ENCODE results near the gene GFER. TPM values are rescaled to one million over a fixed set of nuclear protein-coding genes. Genes with fewer than 3 reads are reported as not detected.

GFER gene
- total RNA-seq, 4 donors from 2014 or later: 13.4 to 20.2 (median 18.1) TPM

DNA sequence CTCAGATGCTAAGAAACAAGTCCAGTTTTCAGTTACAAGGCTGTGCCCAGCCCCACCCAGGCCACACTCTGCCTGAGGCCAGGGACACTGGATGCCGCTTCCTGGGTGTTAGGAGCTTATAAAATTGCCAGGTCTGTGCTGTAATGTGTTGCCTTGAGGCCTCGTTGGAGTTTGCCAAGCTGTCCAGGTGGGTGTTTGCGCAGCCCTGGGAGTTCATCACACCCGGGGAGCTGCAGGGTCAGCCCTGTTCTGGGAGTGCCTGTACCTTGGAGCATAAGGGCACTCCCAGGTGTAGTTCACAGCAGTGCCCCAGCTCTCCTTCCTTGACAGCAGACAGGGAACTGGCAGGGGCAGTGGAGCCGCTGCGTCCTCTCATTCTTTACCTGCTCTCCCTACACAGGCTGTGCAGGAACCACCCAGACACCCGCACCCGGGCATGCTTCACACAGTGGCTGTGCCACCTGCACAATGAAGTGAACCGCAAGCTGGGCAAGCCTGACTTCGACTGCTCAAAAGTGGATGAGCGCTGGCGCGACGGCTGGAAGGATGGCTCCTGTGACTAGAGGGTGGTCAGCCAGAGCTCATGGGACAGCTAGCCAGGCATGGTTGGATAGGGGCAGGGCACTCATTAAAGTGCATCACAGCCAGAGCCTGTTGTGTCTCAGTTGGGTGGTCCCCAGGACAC lies 1.6 kb downstream of the GFER start:
- no peak for TF ChIP-seq POLR2A (IDR thresholded peaks at IDR 0.05)
- TF ChIP-seq, protein P1, sequence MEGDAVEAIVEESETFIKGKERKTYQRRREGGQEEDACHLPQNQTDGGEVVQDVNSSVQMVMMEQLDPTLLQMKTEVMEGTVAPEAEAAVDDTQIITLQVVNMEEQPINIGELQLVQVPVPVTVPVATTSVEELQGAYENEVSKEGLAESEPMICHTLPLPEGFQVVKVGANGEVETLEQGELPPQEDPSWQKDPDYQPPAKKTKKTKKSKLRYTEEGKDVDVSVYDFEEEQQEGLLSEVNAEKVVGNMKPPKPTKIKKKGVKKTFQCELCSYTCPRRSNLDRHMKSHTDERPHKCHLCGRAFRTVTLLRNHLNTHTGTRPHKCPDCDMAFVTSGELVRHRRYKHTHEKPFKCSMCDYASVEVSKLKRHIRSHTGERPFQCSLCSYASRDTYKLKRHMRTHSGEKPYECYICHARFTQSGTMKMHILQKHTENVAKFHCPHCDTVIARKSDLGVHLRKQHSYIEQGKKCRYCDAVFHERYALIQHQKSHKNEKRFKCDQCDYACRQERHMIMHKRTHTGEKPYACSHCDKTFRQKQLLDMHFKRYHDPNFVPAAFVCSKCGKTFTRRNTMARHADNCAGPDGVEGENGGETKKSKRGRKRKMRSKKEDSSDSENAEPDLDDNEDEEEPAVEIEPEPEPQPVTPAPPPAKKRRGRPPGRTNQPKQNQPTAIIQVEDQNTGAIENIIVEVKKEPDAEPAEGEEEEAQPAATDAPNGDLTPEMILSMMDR (IDR thresholded peaks at IDR 0.05): no peak
- TF ChIP-seq EP300 (IDR thresholded peaks at IDR 0.05): no peak
- peak overlapping the region in 1 of 4 donors; percentile 85 for H3K27ac ChIP-seq
- peaks cover 0 to 41% (median 20%) of the 10 kb centered on the region in 4 donors for H3K4me1 ChIP-seq
- no peaks in the 10 kb centered on the region for H3K9me3 ChIP-seq
- peaks cover 0 to 42% of the 10 kb centered on the region in 2 donors for H3K27me3 ChIP-seq
- peaks cover 0 to 26% (median 0%) of the 10 kb centered on the region in 3 donors for H3K36me3 ChIP-seq
- WGBS, 2 donors: 93 to 95% methylated on average over 12 of the region's 14 CpGs
- no peak for DNase-seq (ENCODE audit: low spot score in 2 of 2)
- H3K4me3 ChIP-seq: peak overlapping the region in 1 of 4 donors; percentile 94

DNA sequence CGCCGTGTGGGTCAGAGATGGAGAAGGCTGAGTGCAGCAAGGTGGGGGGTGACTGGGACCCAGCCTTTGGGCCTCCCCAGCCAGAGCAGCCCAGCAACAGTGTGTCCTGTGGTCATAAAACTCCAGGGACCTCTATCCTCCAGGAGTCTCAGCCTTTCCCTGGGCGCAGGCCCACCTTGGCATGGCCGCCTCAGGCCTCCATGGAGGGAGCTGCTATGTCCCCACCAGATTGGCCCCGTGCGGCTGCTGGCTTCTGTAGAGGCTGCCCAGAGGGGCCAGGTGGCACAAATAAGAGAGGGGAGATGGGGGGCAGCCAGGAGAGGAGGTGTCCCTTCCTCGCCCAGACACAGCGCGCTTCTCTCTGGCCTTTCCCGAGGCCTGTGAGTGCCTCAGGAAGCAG lies 3.2 kb downstream of the GFER start:
- no peaks in the 10 kb centered on the region for H3K9me3 ChIP-seq
- H3K36me3 ChIP-seq: peaks cover 0 to 26% (median 0%) of the 10 kb centered on the region in 3 donors
- peaks cover 0 to 42% of the 10 kb centered on the region in 2 donors for H3K27me3 ChIP-seq
- 84 to 86% methylated on average over 9 to 10 of the region's 10 CpGs for WGBS, 2 donors
- H3K27ac ChIP-seq: no peak overlapping the region
- no peak for TF ChIP-seq EP300 (IDR thresholded peaks at IDR 0.05)
- TF ChIP-seq, protein P1 (IDR thresholded peaks at IDR 0.05): no peak
- no peak for TF ChIP-seq POLR2A (IDR thresholded peaks at IDR 0.05)
- DNase-seq (ENCODE audit: low spot score in 2 of 2): no peak
- H3K4me3 ChIP-seq: no peak overlapping the region
- H3K4me1 ChIP-seq: peaks cover 0 to 55% (median 30%) of the 10 kb centered on the region in 4 donors

DNA sequence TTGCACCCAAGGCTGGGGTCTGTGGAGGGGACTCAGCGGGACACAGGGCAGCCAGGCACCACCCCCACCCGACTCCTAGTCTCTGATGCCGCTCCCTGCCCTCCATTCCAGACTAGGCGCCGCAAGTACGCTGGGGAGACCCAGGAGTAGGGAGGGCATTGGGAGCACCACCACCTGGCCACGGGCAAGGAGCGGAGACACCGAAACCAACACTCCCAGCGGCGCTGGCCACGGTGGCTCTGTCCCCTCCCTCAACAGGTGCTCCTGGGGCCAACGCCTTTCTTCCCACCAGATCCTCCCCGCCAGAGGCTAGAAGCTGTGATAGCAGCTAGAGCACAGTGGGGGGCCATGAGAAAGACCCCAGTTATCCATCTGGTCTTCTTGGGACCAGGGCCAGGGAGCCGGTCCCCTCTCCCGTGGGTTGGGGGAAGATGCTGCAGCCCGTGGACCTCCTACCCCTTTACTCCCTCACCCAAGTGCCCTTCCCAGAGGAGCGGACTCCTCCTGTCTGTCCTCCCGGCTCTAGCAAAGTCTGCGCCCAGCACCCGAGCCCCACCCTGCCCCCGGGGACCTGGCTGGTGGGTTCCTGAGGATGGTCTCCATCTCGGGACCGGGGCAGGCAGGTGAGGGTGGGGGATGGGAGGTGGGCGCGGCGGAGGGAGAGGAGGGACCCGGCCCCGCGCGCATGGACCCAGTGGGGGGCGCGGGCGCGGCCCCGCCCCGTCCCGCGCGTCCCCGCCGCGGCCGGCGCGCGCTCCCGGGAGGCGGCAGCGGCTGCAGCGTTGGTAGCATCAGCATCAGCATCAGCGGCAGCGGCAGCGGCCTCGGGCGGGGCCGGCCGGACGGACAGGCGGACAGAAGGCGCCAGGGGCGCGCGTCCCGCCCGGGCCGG lies 5.5 kb downstream of the GFER start, which contains the start of gene SYNGR3:
SYNGR3 (plus strand) TSS at position 762 of the 892 bp plus-strand sequence. CDS start 133 bp downstream, outside the sequence.
- DNase-seq (ENCODE audit: low spot score in 2 of 2): no peak
- Histone ChIP-seq H3K27me3 (peaks cover 0 to 47% of the 10 kb centered on the region in 2 donors), H3K4me1 (peaks cover 0 to 50% (median 26%) of the 10 kb centered on the region in 4 donors), H3K36me3 (peaks cover 0 to 26% (median 0%) of the 10 kb centered on the region in 3 donors), H3K4me3 (peak within 1 kb of the TSS in 2 of 4 donors; percentile 22 to 31), H3K9me3 (no peaks in the 10 kb centered on the region), H3K27ac (peak within 1 kb of the TSS in 1 of 4 donors; percentile 55)
- no peak for TF ChIP-seq POLR2A (IDR thresholded peaks at IDR 0.05)
- TF ChIP-seq, protein P1 (IDR thresholded peaks at IDR 0.05): no peak
- no peak for TF ChIP-seq EP300 (IDR thresholded peaks at IDR 0.05)
- WGBS, 2 donors: 8 to 9% methylated on average over 13 to 48 of the region's 67 CpGs

DNA sequence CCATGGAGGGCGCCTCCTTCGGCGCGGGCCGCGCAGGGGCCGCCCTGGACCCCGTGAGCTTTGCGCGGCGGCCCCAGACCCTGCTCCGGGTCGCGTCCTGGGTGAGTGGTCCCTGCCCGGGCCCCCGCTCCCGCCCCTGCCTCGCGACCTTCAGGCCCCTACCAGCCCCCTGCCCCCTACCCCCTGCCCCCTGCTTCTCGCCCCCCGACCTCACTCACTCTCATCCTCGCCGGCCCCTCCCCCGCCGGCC lies 6.0 kb downstream of the GFER start:
- H3K27me3 ChIP-seq: peaks cover 0 to 47% of the 10 kb centered on the region in 2 donors
- 0% methylated on average over 4 of the region's 25 CpGs for WGBS, 2 donors
- no peak overlapping the region for H3K27ac ChIP-seq
- peaks cover 0 to 44% (median 20%) of the 10 kb centered on the region in 4 donors for H3K4me1 ChIP-seq
- no peaks in the 10 kb centered on the region for H3K9me3 ChIP-seq
- H3K4me3 ChIP-seq: peak overlapping the region in 1 of 4 donors; percentile 22
- DNase-seq (ENCODE audit: low spot score in 2 of 2): no peak
- TF ChIP-seq POLR2A (IDR thresholded peaks at IDR 0.05) (no peak), EP300 (IDR thresholded peaks at IDR 0.05) (no peak)
- TF ChIP-seq, protein P1 (IDR thresholded peaks at IDR 0.05): no peak
- H3K36me3 ChIP-seq: peaks cover 0 to 26% (median 0%) of the 10 kb centered on the region in 3 donors

Data from tibial nerve (tissue), 4 donors.